MG63 (cell line): ENCODE measurements around the gene WNT9A. TPM values are rescaled to one million over a fixed set of nuclear protein-coding genes. Genes with fewer than 3 reads are reported as not detected.
A peak's percentile ranks its signal among the peaks of the same experiment; 100 is the strongest.
"Not testable (repeated sequence)": the region's sequence is repeated elsewhere in the genome, so short reads cannot be mapped to it uniquely, and the experiment has no call there.

Experiments used
- DNase-seq: peaks from one replicate; pipeline ENCODE4 v3.0.0-alpha.2; 2020
- H3K27me3 ChIP-seq: fragments of 250-450 bp; sonication (Bioruptor Pico); 2 replicates; pipeline ENCODE4 v1.5.1; 2020; ENCODE audit warnings: mild to moderate bottlenecking, moderate library complexity
- H3K36me3 ChIP-seq: fragments of 250-450 bp; sonication (Bioruptor Pico); 2 replicates; pipeline ENCODE4 v1.5.1; 2020; ENCODE audit warnings: mild to moderate bottlenecking, moderate library complexity
- H3K4me3 ChIP-seq: fragments of 250-450 bp; sonication (Bioruptor Pico); 2 replicates; pipeline ENCODE4 v1.5.1; 2020; ENCODE audit warnings: mild to moderate bottlenecking, moderate library complexity
- H3K9me3 ChIP-seq: fragments of 250-450 bp; sonication (Bioruptor Pico); 2 replicates; pipeline ENCODE4 v1.5.1; 2020; ENCODE audit warnings: mild to moderate bottlenecking, moderate library complexity
- total RNA-seq: library from RNA; depleted of rRNA; stranded (reverse); fragments of >200 nt; shearing (Covaris generic); gene quantifications from 2 replicates; pipeline ENCODE4 v1.2.3, GENCODE V29; 2014; ENCODE audit warnings: low replicate concordance; rRNA removed

Gene WNT9A
- total RNA-seq, 1 experiment from 2014 or later: 11.3 TPM

GRCh38 chr1:227871892-227872291 lies 75.8 kb downstream of the WNT9A start:
- H3K9me3 ChIP-seq: peaks cover 17% of the 10 kb centered on the region
- H3K27me3 ChIP-seq, H3K4me3 ChIP-seq, DNase-seq, H3K36me3 ChIP-seq: not testable (repeated sequence)

- Histone ChIP-seq H3K36me3 (no peaks in the 10 kb centered on the region), H3K9me3 (peaks cover 17% of the 10 kb centered on the region), H3K4me3 (no peak overlapping the region), H3K27me3 (no peaks in the 10 kb centered on the region)
- no peak for DNase-seq
Observed at GRCh38 chr1:227870366-227870765, 77.4 kb downstream of the WNT9A start.

- peaks cover 20% of the 10 kb centered on the region for H3K9me3 ChIP-seq
- H3K36me3 ChIP-seq: no peaks in the 10 kb centered on the region
- H3K27me3 ChIP-seq: no peaks in the 10 kb centered on the region
- DNase-seq: peak; percentile 92
- no peak overlapping the region for H3K4me3 ChIP-seq
Observed at GRCh38 chr1:227869851-227870305, 77.9 kb downstream of the WNT9A start.

GRCh38 chr1:227869279-227869842 lies 78.4 kb downstream of the WNT9A start:
- peak; percentile 64 for DNase-seq
- H3K9me3 ChIP-seq: peaks cover 23% of the 10 kb centered on the region
- H3K4me3 ChIP-seq: no peak overlapping the region
- no peaks in the 10 kb centered on the region for H3K36me3 ChIP-seq
- H3K27me3 ChIP-seq: no peaks in the 10 kb centered on the region

Other genes starting within 250 kb of the WNT9A start
- gene JMJD4, start 212.6 kb downstream of the WNT9A start, total RNA-seq: 40.2 and 63.4 TPM in 2 replicates
- 55.5 and 59.8 TPM in 2 replicates for gene SNAP47, start 212.5 kb downstream of the WNT9A start, total RNA-seq
- gene PRSS38, start 132.3 kb downstream of the WNT9A start, total RNA-seq: not detected in 2 replicates
- gene WNT3A, start 59.1 kb upstream of the WNT9A start, total RNA-seq: 0.52 TPM in 1 of 2 replicates, not detected in the other
- 324 and 413 TPM in 2 replicates for gene ARF1, start 134.8 kb upstream of the WNT9A start, total RNA-seq
- 38.6 and 39.0 TPM in 2 replicates for gene C1orf35, start 155.4 kb upstream of the WNT9A start, total RNA-seq
- gene MRPL55, start 161.4 kb upstream of the WNT9A start, total RNA-seq: 46.6 and 83.8 TPM in 2 replicates
- gene GUK1, start 192.3 kb upstream of the WNT9A start, total RNA-seq: 246 and 425 TPM in 2 replicates
- 0.20 and 4.8 TPM in 2 replicates for gene GJC2, start 202.0 kb upstream of the WNT9A start, total RNA-seq
- 2.0 and 19.4 TPM in 2 replicates for gene IBA57, start 217.9 kb upstream of the WNT9A start, total RNA-seq